Activated CD8-positive, alpha-beta T cell treated with anti-CD3 and anti-CD28 coated beads, Interleukin-2, amount 10 ng/mL, durations not matched to agents 7 days and 5 days (primary cell): ENCODE data around the gene ATXN3. TPM values are rescaled to one million over a fixed set of nuclear protein-coding genes. Genes with fewer than 3 reads are reported as not detected.

Experiments used
- ATAC-seq: fragments of 150-1000 bp; cut with Tn5 transposase; one replicate; pipeline ENCODE4 v1.10.0; 2021; ENCODE audit warnings: moderate library complexity
- CTCF ChIA-PET: fragments of 350-600 bp; sonication (Branson Sonifier 250); formaldehyde crosslinking; loops from one replicate; lab custom pipeline; 2021; ENCODE audit warnings: antibody characterized with exemption; lab: Charles Lee
- POLR2A ChIA-PET: fragments of 350-600 bp; sonication (Branson Sonifier 250); formaldehyde crosslinking; loops from one replicate; lab custom pipeline; 2021; ENCODE audit warnings: antibody characterized with exemption; lab: Charles Lee
- DNase-seq: peaks from one replicate; pipeline ENCODE4 v3.0.0-alpha.2; 2020
- H3K27ac Mint-ChIP-seq: one replicate; pipeline ENCODE4 v1.8.0; 2021; ENCODE audit warnings: mild to moderate bottlenecking, mixed read lengths
- H3K27me3 Mint-ChIP-seq: one replicate; pipeline ENCODE4 v1.8.0; 2021; ENCODE audit warnings: low read depth, mixed read lengths
- H3K36me3 Mint-ChIP-seq: one replicate; pipeline ENCODE4 v1.8.0; 2021; ENCODE audit warnings: low read depth, mixed read lengths
- H3K4me1 Mint-ChIP-seq: one replicate; pipeline ENCODE4 v1.8.0; 2021; ENCODE audit warnings: low read depth, mixed read lengths
- H3K4me3 Mint-ChIP-seq: one replicate; pipeline ENCODE4 v1.8.0; 2021; ENCODE audit warnings: mild to moderate bottlenecking, mixed read lengths
- H3K9me3 Mint-ChIP-seq: one replicate; pipeline ENCODE4 v1.8.0; 2022; ENCODE audit warnings: mixed read lengths; ENCODE audit not compliant: insufficient read depth
- total RNA-seq, 2 experiments: library from RNA; stranded (reverse); gene quantifications; one replicate each; pipeline ENCODE4 v1.2.3, GENCODE V29; 2021

ATXN3 gene
- 10 to 100 TPM; 25.8 to 26.0 TPM for total RNA-seq

DNA sequence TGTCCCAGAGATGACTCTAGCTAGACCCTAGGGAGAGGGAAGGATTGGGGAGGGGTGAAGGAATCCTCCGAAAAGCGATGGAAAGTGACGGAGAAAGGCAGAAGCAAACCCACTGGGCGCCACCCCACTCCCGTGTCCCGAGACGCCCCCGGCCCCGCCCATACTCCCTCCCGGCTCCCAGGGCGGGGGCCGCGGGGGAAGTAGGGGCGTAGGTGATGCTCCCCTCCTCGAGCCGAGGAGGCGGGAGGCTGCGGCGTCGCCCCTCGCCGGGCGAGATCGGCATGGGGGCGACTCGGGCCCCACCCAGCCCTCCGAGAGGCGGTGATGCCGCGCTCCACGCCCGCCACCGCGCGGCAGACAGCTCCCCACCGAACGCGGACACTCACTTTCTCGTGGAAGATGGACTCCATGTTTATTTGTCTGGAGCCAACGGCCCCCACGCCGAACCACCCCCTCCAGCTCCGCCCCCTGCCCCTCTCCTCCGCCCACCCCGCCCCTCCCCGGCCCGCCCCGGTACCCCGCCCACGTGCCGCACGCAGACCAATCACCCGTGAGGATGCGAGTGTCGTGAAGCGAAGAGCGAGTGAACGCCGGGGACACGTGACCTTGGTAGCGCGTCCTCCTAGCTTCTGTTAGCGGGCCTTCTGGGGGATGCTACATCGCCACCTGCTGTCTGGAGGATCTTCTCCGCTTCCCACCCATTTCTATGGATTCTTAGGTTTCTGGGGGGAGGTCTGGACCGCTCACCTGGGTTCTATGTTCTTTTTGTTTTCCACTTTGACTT lies at the start of gene ATXN3:
TSS of gene ATXN3 (minus strand) at position 440 of the 784 bp plus-strand sequence. CDS start at position 410, 30 bp downstream.
- Mint-ChIP-seq H3K4me3 (peak within 1 kb of the TSS; percentile 87), H3K27me3 (no peaks in the 10 kb centered on the region), H3K4me1 (peaks cover 33% of the 10 kb centered on the region), H3K36me3 (no peaks in the 10 kb centered on the region), H3K9me3 (no peaks in the 10 kb centered on the region), H3K27ac (peak within 1 kb of the TSS; percentile 89)
- ATAC-seq (peak; percentile 96), DNase-seq (peak; percentile 97)
- POLR2A ChIA-PET, result interaction anchor here (0.6 to 3.1 kb wide), 7 partner anchors 10 to 691 kb away, joined by 3 to 31 read pairs (median 3); partner anchors contain the start of genes CPSF2, NDUFB1 and TRIP11
- CTCF ChIA-PET, result interaction anchor here (0.6 to 4.7 kb wide), 38 partner anchors 9 to 680 kb away, joined by 3 to 213 read pairs (median 4); partner anchors contain the start of genes CPSF2, NDUFB1 and TRIP11

GRCh38 chr14:92154283-92154942 lies 48.0 kb upstream of the ATXN3 start:
- DNase-seq, result no peak
- no peak for ATAC-seq
- H3K36me3 Mint-ChIP-seq, result peaks cover 60% of the 10 kb centered on the region
- H3K27ac Mint-ChIP-seq, result no peak overlapping the region
- no peaks in the 10 kb centered on the region for H3K27me3 Mint-ChIP-seq
- CTCF ChIA-PET, result interaction anchor here (0.6 to 1.0 kb wide), 2 partner anchors 30 to 48 kb away, joined by 3 read pairs; partner anchors contain the start of gene ATXN3
- H3K4me3 Mint-ChIP-seq, result no peak overlapping the region
- H3K4me1 Mint-ChIP-seq, result peaks cover 8% of the 10 kb centered on the region
- POLR2A ChIA-PET, result no interaction called here
- no peaks in the 10 kb centered on the region for H3K9me3 Mint-ChIP-seq

DNA sequence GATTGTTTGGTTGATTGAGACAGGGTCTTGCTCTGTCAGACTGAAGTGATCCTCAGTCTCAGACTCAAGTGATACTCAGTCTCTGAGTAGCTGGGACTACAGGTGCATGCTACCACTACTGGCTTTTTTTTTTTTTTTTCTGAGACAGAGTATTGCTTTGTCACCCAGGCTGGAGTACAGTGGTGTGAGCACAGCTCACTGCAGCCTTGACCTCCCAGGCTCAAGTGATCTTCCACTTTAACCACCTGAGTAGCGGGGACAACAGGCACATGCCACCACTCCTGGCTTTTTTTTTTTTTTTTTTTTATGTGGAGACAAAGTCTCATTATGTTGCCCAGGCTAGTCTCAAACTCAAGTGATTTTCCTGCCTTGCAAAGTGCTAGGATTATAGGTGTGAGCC lies 47.2 kb upstream of the ATXN3 start:
- Mint-ChIP-seq H3K36me3 (peaks cover 59% of the 10 kb centered on the region), H3K27me3 (no peaks in the 10 kb centered on the region), H3K27ac (no peak overlapping the region), H3K4me3 (no peak overlapping the region), H3K9me3 (no peaks in the 10 kb centered on the region), H3K4me1 (peaks cover 8% of the 10 kb centered on the region)
- POLR2A ChIA-PET, result no interaction called here
- DNase-seq (no peak), ATAC-seq (no peak)
- CTCF ChIA-PET, result interaction anchor here (1.0 kb wide), 1 partner anchor 47 kb away, joined by 3 read pairs; the partner anchor contains the start of gene ATXN3

DNA sequence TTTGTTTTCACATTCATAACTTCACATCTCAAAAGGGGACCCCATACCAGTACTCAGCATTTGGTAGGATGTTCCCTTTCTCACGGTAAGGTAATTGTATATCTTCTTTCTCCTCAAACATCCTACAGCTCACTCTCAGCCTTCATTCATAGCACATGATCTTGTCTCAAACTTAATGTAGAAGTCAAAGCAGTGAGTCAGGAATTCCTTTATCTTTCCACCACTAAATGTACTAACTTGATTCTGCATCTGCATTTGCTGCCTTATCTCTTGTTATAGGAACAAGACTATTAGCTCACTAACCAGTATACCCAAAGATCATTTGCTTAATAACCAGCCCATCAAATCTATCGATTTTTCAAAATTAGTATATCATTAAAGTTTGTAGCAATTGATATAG lies 38.3 kb upstream of the ATXN3 start:
- peaks cover 50% of the 10 kb centered on the region for H3K36me3 Mint-ChIP-seq
- H3K27ac Mint-ChIP-seq, result no peak overlapping the region
- CTCF ChIA-PET, result interaction anchor here (0.8 to 2.6 kb wide), 4 partner anchors 10 to 38 kb away, joined by 3 to 9 read pairs (median 4); partner anchors contain the start of genes ATXN3, CPSF2 and NDUFB1
- no peaks in the 10 kb centered on the region for H3K9me3 Mint-ChIP-seq
- POLR2A ChIA-PET, result no interaction called here
- no peaks in the 10 kb centered on the region for H3K27me3 Mint-ChIP-seq
- H3K4me1 Mint-ChIP-seq, result no peaks in the 10 kb centered on the region
- no peak overlapping the region for H3K4me3 Mint-ChIP-seq
- no peak for DNase-seq
- ATAC-seq, result no peak

DNA sequence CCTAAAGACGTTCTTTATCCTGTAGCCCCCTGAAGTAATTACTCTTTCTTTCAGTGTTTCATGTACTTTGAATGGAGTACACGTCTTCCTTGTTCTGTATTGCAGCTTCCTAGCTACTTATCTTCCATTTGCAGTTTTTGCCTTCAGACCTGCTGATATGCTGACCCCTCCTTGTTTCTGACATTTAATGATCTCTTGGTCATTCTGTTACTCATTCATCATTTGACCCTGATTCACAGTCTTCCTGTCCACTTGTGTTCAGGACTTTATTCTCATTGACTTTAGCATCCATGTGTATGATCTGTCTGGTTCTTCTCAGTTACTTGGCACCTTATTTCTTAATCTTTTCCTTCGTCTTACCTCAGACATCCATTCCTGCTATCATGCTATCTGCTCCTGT lies 37.6 kb upstream of the ATXN3 start:
- ATAC-seq (no peak), DNase-seq (no peak)
- Mint-ChIP-seq H3K36me3 (peaks cover 47% of the 10 kb centered on the region), H3K4me3 (no peak overlapping the region), H3K4me1 (no peaks in the 10 kb centered on the region), H3K27ac (no peak overlapping the region), H3K27me3 (no peaks in the 10 kb centered on the region), H3K9me3 (no peaks in the 10 kb centered on the region)
- ChIA-PET CTCF (interaction anchor here (2.6 kb wide), 1 partner anchor 37 kb away, joined by 9 read pairs; the partner anchor contains the start of gene ATXN3), POLR2A (no interaction called here)

DNA sequence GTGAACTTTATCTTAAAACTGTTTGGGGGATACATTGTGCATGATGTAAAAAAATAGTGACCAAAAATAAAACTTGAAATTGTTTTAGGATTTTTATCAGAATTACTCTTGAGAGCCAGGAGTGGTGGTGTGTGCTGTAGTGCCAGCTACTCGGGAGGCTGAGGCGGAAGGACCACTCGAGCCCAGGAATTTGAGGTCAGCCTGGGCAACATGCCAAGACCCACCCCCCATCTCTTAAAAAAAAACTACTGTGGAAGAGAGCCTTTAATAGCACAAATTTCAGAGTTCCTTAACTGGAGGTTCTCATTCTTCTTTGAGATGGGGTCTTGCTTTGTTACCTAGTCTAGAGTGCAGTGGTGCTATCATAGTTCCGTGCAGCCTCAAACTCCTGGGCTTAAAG lies 36.9 kb upstream of the ATXN3 start:
- Mint-ChIP-seq H3K4me3 (no peak overlapping the region), H3K9me3 (no peaks in the 10 kb centered on the region), H3K4me1 (no peaks in the 10 kb centered on the region), H3K27ac (no peak overlapping the region), H3K36me3 (peaks cover 48% of the 10 kb centered on the region), H3K27me3 (no peaks in the 10 kb centered on the region)
- no peak for ATAC-seq
- ChIA-PET POLR2A (no interaction called here), CTCF (no interaction called here)
- no peak for DNase-seq

DNA sequence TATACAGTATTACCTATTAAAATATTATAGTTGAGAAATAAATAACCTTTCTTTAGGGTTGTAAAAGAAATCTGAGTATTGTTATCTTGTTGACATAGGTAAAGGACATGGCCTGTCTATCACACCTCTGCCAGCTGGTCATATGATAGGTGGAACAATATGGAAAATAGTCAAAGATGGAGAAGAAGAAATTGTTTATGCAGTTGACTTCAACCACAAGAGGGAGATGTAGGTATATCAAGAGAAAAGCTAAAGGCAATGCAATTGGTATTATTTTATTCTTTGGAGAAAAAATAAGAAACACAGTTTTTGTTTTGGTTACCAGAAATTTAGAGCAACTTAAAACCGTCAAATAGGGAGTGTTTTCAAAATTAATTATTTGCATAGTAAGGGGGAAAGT lies 28.9 kb upstream of the ATXN3 start:
- POLR2A ChIA-PET, result no interaction called here
- Mint-ChIP-seq H3K36me3 (peaks cover 43% of the 10 kb centered on the region), H3K4me1 (no peaks in the 10 kb centered on the region), H3K27ac (no peak overlapping the region), H3K4me3 (no peak overlapping the region), H3K27me3 (no peaks in the 10 kb centered on the region), H3K9me3 (no peaks in the 10 kb centered on the region)
- ATAC-seq, result no peak
- CTCF ChIA-PET, result interaction anchor here (0.7 to 2.9 kb wide), 12 partner anchors 9 to 651 kb away, joined by 3 to 14 read pairs (median 4); partner anchors contain the start of genes CPSF2 and NDUFB1
- no peak for DNase-seq

- peaks cover 48% of the 10 kb centered on the region for H3K36me3 Mint-ChIP-seq
- ATAC-seq, result no peak
- H3K27ac Mint-ChIP-seq, result no peak overlapping the region
Observed at GRCh38 chr14:92134456-92134855, 28.1 kb upstream of the ATXN3 start.

GRCh38 chr14:92122761-92123160 lies 16.4 kb upstream of the ATXN3 start:
- H3K27ac Mint-ChIP-seq, result peak overlapping the region; percentile 100
- H3K4me3 Mint-ChIP-seq, result peak overlapping the region; percentile 97
- H3K4me1 Mint-ChIP-seq, result peaks cover 58% of the 10 kb centered on the region
- CTCF ChIA-PET, result interaction anchor here (1.2 to 13.4 kb wide), 3 partner anchors 12 to 455 kb away, joined by 3 to 213 read pairs (median 14); partner anchors contain the start of gene ATXN3
- ATAC-seq (no peak), DNase-seq (no peak)
- POLR2A ChIA-PET, result interaction anchor here (0.9 to 3.6 kb wide), 8 partner anchors 11 to 645 kb away, joined by 3 to 31 read pairs (median 5); partner anchors contain the start of genes ATXN3 and TRIP11
- H3K9me3 Mint-ChIP-seq, result no peaks in the 10 kb centered on the region
- H3K27me3 Mint-ChIP-seq, result no peaks in the 10 kb centered on the region
- H3K36me3 Mint-ChIP-seq, result peaks cover 53% of the 10 kb centered on the region

More at GRCh38 chr14:92134456-92134855, 28.1 kb upstream of the ATXN3 start:
- no peaks in the 10 kb centered on the region for H3K9me3 Mint-ChIP-seq
- CTCF ChIA-PET, result interaction anchor here (0.6 to 2.9 kb wide), 11 partner anchors 8 to 554 kb away, joined by 3 to 14 read pairs (median 3); partner anchors contain the start of genes CPSF2 and NDUFB1
- POLR2A ChIA-PET, result interaction anchor here (2.8 kb wide), 1 partner anchor 12 kb away, joined by 15 read pairs; the partner anchor contains the start of genes CPSF2 and NDUFB1
- H3K4me1 Mint-ChIP-seq, result no peaks in the 10 kb centered on the region
- H3K27me3 Mint-ChIP-seq, result no peaks in the 10 kb centered on the region
- no peak overlapping the region for H3K4me3 Mint-ChIP-seq
- DNase-seq, result no peak

GRCh38 chr14:92122351-92122677 lies 15.9 kb upstream of the ATXN3 start:
- H3K4me3 Mint-ChIP-seq, result peak overlapping the region; percentile 97
- ATAC-seq (peak; percentile 28), DNase-seq (no peak)
- H3K4me1 Mint-ChIP-seq, result peaks cover 53% of the 10 kb centered on the region
- H3K27ac Mint-ChIP-seq, result peak overlapping the region; percentile 100
- peaks cover 50% of the 10 kb centered on the region for H3K36me3 Mint-ChIP-seq
- no peaks in the 10 kb centered on the region for H3K9me3 Mint-ChIP-seq
- CTCF ChIA-PET, result interaction anchor here (1.1 to 13.4 kb wide), 6 partner anchors 10 to 456 kb away, joined by 3 to 213 read pairs (median 4); partner anchors contain the start of gene ATXN3
- POLR2A ChIA-PET, result interaction anchor here (0.9 to 3.6 kb wide), 8 partner anchors 11 to 646 kb away, joined by 3 to 31 read pairs (median 5); partner anchors contain the start of genes ATXN3 and TRIP11
- H3K27me3 Mint-ChIP-seq, result no peaks in the 10 kb centered on the region
